ENCODE data around the gene KDM8.

GRCh38 chr16:27265982-27266381 lies 62.7 kb downstream of the KDM8 start:
- TF ChIP-seq CTCF (IDR thresholded peaks at IDR 0.05) = no peak
- no peak for TF ChIP-seq POLR2A (IDR thresholded peaks at IDR 0.05)
